HUDEP-2 (cell line): ENCODE results near the gene PHF13.
A peak's percentile ranks its signal among the peaks of the same experiment; 100 is the strongest.
"Not testable (repeated sequence)": the region's sequence is repeated elsewhere in the genome, so short reads cannot be mapped to it uniquely, and the experiment has no call there.

Source experiments
- DNase-seq, 76 experiments: peaks; one replicate each; lab custom pipeline; 2025; ENCODE audit not compliant: unreplicated experiment in 76 of 76; lab: John Stamatoyannopoulos, UW

The PHF13 gene

DNA sequence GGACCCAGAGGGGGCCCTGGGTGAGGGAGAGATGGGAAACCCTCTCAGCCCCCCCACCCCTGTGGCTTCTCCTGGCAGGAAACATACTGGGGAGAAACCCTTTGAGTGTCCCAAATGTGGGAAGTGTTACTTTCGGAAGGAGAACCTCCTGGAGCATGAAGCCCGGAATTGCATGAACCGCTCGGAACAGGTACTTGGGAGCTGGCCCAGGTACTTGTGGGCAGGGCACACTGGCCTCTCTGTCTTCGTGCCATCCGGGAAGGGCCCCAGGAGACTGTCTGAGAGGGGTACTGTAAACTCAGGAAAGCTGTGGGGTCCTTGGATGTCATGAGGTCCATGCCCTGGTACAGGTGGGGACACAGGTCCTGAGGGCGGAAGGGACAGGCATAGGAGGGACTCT is 27.7 kb upstream of the PHF13 start:
- no peak for DNase-seq

DNA sequence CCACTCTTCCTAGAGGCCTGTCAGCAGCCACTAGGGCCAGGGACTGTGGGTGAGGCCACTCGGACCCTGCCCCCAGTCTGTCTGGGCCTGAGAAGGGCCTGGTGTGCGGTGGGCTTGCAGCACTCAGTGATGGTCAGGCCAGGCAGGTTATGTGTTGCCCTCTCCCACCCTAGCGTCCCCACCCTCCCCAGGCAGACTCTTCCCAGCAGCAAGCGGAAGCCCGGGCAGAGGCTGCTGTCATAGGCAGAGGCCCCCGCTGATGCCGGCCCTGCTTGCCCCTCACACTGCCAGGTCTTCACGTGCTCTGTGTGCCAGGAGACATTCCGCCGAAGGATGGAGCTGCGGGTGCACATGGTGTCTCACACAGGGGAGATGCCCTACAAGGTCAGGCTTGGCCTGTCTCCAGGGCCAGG is 27.1 kb upstream of the PHF13 start:
- no peak for DNase-seq

DNA sequence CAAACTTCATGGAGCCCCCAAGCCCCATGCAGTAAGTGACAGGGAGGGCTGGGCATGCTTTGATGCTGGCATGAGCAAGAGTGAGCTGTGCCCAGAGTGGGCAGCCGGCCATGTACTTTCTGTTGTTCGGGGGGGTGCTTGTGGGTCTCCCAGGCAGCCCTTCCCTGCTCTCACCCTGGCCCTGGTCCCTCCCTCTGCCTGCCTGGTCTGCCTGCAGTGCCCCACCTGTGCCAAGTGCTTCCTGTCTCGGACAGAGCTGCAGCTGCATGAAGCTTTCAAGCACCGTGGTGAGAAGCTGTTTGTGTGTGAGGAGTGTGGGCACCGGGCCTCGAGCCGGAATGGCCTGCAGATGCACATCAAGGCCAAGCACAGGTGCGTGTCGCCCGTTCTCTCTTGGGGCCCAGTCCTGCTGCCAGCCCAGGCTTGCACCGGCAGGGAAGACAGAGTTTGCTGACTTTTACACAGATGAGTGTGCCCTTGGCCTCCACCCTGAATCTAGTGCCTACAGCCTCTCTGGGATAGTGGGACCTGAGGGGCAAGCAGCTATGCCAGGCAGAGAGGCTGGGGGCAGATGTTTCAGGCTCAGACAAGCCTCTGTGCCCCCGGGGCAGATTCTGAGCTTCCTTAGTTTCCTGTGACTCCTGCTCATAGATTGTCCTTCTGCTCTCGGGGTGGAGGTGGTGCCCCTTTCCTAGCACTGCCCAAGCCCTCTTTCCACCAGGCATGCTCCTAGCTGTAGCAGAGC is 26.1 kb upstream of the PHF13 start:
- no peak for DNase-seq

DNA sequence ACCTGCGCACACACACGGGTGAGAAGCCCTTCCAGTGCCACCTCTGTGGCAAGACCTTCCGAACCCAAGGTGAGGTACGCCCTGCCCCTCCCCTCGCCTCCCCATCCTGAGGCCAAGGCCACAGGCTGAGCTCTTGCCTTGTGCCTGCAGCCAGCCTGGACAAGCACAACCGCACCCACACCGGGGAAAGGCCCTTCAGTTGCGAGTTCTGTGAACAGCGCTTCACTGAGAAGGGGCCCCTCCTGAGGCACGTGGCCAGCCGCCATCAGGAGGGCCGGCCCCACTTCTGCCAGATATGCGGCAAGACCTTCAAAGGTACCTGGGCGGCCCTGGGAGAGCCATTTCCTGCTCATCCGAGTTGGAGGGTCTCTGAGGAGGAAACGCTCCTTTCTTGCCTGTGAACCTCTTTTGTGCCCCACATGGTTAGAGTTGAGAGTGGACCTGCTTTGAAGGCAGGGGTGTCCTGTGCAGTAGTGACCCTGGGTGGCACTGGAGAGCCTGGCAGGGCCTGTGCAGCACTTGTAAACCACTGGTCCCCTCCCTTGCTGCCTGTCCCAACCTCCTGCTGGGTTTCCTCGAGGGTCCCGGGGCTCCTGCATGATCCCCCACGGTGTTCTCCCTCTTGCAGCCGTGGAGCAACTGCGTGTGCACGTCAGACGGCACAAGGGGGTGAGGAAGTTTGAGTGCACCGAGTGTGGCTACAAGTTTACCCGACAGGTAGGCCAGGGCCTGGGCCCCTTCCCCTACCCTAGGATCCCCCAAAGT is 25.2 kb upstream of the PHF13 start:
- DNase-seq = no peak

DNA sequence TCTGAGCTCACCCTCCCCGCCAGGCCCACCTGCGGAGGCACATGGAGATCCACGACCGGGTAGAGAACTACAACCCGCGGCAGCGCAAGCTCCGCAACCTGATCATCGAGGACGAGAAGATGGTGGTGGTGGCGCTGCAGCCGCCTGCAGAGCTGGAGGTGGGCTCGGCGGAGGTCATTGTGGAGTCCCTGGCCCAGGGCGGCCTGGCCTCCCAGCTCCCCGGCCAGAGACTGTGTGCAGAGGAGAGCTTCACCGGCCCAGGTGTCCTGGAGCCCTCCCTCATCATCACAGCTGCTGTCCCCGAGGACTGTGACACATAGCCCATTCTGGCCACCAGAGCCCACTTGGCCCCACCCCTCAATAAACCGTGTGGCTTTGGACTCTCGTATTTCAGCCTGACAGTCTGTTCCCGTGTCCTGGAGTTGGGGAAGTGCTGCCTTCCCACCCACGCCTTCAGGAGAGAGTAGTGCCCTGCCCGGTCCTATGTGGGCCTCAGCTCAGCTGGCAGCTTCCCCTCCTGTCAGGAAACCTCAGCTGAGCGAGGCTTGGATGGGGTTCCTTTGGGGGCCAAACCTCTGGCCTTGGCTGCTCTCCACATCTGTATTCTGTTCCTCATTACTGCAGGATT is 24.5 kb upstream of the PHF13 start:
- no peak for DNase-seq

DNA sequence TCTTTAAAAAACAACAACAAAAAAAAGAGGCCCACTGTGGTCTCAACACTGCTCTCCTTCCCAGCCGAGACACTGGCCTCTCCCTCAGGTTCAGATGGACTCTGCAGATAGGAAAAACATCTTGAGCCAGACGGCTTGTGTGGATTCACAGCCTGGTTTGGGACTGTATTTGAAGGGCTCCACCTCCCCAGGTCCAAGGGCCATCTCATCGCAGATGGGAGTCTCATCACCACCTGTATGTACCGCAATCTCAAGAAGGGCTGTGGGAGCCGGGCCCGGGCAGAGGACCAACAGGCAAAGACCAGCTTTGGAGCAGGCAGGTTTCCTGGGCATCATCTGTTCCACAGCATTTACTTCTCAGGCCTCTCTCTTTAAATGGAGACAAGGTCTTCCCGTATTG is 23.5 kb upstream of the PHF13 start:
- no peak for DNase-seq

DNA sequence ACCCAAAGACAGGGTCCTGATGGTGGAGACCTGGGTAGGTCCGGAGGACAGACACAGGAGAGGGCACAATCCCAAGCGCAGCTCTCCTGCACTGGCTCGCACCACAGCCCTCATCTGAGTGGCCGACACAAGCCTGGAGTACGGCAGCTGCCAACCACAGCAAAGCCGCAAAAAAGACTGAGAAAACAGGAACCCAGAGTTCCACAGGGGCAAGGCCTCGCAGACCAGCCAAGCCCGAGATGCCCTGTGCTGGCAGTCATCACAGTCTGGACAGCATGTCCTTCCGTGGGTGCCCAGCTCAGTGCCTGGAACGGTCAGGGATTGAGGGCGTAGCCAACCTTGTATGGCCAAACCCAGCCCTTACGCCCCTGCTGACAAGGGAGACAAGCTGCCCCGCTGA is 22.3 kb upstream of the PHF13 start:
- no peak for DNase-seq

DNA sequence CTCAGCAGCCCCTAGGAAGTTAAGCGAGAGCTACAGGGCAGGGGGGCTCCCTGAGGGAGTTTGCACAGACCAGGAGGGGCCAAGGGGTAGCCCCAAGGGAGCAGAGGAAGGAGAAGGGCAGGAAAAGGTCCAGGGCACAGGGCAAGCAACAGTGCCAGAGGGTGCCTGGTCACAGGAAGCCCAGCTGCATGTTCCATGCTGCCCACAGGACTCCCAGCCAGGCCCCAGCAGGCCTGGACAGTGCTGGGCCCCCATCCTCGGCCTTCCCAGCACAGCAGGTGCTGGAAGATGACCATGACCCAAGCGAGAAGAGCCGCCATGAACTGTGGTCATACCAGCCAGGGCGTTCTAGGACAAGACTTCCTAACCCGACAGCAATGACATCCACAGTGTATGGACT is 21.9 kb upstream of the PHF13 start:
- no peak for DNase-seq

DNA sequence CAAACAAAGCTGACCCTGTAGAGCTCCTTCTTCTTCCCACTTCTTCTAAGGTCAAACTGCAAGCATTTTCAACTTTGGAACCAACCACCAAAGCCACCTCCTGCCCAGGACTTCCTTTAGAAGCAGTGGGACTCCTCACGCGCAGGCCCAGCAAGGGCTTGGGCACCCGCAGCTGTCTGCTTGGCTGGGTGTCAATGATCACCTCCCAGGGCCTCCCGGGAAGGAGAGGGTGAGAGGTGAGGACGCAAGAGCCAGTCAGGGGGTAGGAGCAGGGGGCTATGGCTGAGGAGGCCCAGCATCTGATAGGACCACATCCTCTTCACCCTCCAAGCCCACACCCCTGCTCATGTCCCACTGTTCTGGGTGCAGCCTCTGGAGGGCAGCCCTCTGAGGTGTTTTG is 21.1 kb upstream of the PHF13 start:
- DNase-seq = no peak

DNA sequence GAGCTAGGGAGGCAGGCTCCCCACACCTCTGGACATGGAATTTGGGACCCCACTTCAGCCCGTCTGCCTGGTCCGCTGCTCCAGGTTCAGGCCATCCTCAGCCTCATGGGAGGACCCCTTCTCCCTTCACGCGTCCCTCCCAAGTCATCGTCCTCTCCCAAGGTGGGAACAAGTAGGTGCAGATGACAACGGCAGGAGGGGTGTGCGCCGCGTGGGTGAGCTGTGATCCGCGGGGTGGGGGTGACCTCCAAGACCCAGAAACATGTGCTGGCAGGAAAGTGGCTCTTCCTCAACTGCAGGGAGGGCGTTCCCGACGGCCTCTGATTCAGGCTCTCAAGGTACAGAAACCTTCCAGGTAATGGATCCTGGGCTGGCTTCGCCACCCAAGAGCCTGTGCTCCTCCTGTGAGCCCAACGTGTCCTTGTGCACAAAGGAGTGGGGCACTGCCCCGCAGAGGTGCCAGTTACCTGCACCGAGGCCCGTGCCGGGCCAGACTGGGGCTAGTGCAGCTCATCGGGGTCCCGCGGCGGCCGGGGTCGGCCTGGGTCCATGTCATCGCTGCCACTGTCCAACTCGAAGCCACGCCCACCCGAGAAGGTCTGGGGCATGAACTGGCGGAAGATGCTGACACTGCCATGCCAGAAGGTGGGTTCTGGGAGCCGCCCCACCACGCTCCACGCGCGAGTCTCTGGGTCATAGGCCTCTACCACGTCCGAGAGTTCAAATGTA is 20.5 kb upstream of the PHF13 start:
- no peak for DNase-seq

DNA sequence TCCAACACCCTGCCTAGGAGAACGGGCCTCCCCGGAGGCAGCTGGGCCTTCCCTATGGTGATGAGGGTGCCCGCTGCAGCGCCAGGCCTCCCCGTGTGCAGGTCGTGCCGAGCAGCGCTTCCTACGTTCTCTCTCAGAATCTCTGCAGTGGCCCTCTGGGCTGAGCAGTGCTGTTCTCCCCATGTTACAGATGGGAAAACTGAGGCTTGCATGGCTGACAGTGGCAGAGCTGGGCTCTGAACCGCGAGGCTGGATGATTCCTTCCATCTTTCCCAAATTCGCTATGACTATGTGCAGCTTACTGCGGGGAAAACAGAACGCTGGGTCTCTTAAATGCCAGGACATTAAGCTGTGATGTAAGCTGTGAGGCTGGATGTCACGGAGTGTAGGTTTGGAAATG is 19.7 kb upstream of the PHF13 start:
- DNase-seq = no peak

DNA sequence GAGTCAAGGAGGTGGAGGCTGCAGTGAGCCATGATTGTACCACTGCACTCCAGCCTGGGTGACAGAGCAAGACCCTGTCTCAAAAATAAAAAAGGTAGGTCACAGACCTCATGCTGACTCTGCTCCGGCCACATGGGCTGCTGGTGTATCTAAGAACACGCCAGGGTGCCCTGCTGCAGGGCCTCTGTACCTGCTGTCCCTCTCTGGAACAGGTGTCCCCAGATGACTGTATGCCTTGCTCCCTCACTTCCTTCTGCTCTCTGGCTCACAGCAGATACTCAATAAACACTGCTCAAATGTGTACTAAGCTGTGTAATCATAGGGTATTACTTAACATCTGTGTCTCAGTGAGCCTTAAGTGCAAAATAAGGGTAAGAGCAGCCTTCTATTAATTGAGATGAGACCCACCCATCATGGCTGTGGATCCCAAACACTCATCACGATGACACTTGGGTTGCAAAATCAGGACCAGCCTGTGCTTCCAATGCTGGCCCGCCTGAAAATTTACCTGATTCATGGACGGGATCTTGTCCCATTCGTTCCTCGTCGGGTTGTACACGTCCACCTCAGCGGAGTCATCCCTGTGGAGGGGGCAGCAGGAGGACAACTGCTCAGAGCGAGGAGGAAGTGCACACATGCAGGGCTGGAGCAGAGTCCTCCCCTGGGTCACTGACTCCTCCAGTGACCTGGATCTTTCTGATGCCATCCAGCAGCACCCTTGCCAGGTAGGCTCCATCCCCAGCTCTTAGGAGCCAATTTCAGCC is 18.4 kb upstream of the PHF13 start:
- DNase-seq = no peak

DNA sequence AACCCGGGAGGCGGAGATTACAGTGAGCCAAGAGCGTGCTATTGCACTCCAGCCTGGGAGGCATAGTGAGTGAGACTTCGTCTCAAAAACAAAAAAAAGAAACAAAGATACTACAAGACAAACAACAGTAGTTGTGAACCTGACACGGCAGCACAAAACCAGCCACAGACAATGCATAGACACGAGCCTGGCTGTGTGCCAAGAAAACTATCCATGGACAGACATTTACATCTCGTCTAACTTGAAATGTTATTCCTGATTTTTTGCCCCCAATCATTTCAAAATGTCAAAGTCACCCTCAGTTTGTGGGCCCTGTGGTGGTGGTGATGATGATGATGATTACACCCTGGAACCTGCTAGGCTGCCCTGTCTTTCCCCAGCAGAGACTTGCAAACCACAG is 17.2 kb upstream of the PHF13 start:
- no peak for DNase-seq

DNA sequence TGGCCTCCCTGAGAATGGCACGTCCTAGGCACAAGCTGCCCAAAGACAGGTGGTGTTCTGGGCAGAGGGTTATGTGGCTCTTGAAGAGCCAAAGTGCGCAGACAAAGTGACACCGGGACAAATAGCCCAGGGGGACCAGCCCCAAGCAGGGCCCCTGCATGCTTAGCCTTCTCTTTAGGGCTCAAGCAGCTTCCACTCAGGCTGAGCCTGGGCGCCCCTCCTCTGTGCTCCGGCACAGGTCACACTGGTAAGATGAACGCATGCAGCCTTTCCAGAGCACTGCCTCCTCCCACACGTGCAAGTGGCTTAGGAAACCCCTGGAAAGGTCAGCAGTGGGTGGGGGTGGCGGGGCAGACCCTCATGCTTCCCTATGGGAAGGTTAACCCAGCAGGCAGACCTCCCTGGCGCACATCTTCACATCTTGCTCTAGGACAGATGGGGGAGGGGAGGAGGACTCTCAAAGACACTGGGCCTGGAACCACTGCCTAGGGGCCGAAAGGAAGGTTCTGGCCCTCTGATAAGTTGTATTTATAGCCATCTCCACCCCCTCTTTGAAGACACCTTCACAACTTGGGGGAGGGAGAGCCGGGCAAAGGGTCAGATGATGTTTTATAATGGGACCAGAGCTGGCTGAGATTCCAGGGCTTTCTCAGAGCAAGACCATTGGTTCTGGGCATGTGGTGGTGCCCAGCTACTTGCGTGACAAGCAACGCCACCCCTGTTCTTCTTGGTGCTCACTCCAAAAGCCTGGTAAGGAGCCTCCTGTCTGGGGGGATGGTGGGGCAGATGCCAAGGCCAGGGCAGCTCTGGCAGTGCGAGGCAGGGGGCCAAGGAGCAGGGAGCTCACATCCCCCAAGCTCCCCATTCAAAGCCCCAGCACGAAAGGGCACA is 16.4 kb upstream of the PHF13 start:
- DNase-seq = no peak

DNA sequence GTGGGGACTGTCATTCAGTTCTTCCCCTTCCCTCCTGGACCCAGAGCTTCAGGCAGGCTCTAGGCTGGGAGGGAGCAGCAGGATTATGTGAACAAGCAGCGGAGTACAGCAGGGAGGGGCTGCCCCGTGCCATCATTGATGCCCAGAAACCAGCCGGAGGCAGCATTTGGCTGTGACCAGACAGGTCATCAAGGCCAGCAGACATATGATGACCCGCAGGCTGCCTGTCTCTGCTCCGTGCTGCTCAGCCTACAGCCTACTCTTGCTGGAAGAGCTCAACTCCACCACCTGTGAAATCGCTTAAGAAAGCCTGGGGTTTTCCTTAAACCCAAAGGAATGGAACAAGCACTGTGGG is 15.8 kb upstream of the PHF13 start:
- no peak for DNase-seq

DNA sequence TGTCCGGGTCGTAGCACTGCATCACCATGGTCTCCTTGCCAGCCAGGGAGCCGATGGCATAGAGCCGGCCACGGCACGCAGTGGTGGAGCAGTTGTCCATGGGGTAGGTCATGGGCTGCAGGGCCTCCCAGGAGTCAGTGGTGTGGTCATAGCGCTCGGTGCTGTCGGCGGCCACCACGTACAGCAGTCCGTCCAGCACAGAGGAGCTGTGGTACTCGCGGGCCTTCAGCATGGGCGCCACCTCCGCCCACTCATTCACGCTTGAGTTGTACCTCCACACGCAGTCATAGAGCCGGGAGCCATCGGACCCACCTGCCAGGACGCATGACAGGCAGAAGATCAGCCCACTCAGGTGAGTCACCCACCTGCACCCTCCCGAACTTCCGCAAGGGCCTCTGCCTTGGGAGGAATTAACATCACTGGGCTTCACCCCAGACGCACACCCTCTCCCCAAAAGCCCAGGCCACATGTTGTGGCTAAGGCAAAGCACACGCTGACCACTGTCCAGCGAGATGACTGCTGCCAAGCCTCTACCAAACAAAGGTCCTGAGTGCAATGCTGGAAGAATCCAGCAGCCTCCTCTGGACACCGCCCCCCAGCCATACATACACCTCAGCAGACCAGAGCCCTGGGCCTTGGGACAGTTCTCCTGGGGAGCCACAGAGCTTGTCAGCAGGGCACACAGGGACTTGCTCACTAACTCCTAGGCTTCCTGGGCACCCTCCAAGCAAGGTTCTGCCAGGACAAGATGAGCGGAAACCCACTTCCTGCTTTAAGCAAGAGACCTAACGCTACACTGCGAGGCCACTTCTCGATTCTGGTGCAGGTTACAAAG is 14.2 kb upstream of the PHF13 start:
- DNase-seq = no peak

DNA sequence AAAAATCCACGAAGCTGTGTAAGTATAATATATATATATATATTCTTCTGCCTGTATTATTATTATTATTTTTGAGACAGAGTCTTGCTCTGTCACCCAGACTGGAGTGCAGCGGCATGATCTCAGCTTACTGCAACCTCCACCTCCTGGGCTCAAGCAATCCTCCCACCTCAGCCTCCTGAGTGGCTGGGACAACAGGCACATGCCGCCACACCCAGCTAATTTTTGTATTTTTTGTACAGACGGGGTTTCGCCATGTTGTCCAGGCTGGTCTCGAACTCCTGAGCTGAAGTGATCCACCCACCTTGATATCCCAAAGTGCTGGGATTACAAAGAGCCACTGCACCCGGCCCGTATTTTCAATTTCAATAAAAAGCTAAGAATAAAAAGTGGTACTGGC is 13.5 kb upstream of the PHF13 start:
- not testable (repeated sequence) for DNase-seq

DNA sequence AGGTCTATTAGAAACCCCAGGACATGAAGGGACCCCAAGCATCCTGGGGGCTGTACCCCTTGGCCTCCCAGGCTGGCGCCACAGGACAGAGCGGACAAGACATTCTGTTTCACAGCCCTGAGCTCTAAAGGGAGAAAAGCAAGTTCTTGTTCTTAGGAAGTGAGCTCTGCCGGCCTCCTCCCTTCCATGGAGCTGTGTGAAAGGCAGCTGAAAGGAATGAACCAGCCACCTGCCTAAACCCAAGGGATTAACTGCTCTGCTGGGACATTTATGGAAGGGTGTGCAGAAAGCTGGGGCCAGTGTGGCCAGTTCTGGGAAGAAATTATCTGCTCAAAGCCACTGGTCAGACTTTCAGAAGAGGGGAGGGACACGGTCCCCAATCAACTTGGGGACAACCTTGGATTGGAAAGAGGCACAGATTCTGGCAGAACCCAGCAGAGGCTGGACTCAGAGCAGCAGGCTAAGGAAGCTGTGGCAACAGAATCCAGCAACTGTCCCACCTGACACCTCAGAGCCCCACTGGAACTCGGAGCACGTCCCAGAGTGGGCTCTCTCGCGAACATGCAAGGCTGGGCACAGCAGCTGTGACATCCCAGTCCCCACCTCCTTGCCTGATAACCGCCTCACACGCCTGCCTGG is 13.0 kb upstream of the PHF13 start:
- peak in 2 of 76 experiments; percentile 37 to 56 for DNase-seq
